Measurements from ENCODE around the gene MBD3L5. TPM values are rescaled to one million over a fixed set of nuclear protein-coding genes. Genes with fewer than 3 reads are reported as not detected.
"Not testable (repeated sequence)": the region's sequence is repeated elsewhere in the genome, so short reads cannot be mapped to it uniquely, and the experiment has no call there.

Gene MBD3L5
- not detected in 2 replicates for total RNA-seq (2014; rRNA removed; shearing (Covaris generic))

DNA sequence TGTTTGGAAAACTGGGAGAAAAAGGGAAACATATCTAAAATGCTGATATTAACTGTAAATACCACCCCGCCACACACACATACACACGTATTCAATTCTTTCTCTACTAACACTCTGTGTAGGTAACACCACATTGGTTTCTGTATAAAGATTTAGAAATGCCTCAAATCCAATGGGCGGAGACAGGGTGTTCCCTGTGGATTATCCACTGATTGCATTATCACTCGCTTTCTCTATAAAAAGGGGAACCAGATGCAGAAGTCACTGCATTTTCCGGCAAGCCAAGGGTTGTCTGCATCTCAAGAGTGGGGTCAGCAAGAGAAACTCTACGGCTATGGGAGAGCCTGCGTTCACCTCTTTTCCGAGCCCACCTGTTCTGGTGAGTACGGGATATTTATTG is at the start of gene MBD3L5:
MBD3L5 (plus strand) TSS at position 301 of the 400 bp plus-strand sequence; CDS start at position 335, 34 bp downstream.
- not testable (repeated sequence) for DNase-seq (ENCODE audit: low read depth)

GRCh38 chr19:6983448-6983847 is 46.9 kb upstream of the MBD3L5 start:
- DNase-seq (ENCODE audit: low read depth) = no peak

DNA sequence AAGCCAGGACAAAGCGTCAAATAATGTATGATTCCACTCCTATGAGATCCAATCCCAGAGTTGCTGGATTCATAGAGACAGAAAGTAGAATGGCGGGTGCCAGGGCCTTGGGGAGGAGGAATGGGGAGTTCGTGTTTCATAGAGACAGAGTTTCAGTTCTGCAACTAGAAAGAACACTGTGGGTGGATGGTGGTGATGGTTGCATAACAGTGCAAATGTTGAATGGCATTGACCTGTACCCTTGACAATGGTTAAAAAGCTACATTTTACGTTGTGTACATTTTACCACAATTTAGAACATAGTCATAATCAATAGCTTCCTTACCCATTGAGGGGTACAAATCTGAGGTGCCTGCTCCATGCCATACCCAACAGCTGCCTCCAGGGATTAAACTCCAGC is 42.5 kb upstream of the MBD3L5 start:
- no peak for DNase-seq (ENCODE audit: low read depth)

DNA sequence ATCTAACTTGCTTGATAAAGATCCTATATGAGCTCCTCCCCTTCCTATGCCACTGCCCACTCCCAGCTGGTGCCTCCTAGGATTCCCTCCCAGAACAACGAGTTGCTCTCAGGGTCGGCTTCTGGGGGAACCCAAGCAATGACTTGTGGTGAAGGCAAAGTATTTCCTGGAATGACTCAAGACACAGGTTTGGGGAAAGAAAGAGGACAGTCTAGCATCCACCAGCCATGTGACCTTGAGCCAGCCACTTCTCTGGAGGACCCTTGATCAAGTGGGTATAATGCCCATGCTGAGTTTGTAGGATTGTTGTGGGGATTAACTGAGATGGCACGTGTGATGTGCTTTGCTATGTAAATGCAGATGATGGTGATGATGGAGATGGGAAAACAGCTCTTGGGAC is 42.1 kb upstream of the MBD3L5 start:
- no peak for DNase-seq (ENCODE audit: low read depth)

DNA sequence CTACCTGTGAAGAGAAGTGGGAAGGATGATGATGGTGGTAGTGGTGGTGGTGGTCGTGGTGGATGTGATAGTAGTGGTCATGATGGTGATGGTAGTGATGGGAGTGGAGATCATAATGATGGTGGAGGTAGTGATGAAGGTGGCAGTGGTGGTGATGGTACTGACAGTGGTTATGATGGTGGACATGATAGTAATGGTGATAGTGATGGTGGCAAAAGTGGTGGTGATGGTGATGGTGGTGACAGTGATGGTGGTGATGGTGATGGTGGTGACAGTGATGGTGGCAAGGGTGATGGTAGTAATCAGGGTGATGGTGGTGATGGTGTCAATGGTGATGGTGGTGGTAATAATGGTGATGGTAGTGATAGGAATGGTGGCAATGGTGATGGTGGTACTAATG is 35.3 kb upstream of the MBD3L5 start:
- no peak for DNase-seq (ENCODE audit: low read depth)

DNA sequence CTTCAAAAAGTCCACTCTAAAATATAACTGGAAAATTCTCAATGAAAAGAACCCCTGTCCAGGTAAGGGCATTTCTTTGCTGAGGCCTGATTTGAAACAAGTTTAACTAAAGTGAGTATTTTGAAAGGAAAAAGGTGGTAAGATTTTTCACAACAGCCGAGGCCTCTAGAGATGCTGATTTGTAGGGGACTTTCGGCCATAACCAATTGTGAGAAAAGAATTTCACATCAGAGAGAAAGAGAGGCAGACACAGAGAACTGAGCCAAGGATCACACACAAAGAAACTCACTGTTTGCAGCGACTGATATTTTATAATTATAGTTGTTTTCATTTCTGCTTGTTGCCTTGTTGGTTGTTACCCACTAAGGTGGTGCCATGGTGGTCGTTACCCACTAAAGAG is 33.6 kb upstream of the MBD3L5 start:
- no peak for DNase-seq (ENCODE audit: low read depth)

DNA sequence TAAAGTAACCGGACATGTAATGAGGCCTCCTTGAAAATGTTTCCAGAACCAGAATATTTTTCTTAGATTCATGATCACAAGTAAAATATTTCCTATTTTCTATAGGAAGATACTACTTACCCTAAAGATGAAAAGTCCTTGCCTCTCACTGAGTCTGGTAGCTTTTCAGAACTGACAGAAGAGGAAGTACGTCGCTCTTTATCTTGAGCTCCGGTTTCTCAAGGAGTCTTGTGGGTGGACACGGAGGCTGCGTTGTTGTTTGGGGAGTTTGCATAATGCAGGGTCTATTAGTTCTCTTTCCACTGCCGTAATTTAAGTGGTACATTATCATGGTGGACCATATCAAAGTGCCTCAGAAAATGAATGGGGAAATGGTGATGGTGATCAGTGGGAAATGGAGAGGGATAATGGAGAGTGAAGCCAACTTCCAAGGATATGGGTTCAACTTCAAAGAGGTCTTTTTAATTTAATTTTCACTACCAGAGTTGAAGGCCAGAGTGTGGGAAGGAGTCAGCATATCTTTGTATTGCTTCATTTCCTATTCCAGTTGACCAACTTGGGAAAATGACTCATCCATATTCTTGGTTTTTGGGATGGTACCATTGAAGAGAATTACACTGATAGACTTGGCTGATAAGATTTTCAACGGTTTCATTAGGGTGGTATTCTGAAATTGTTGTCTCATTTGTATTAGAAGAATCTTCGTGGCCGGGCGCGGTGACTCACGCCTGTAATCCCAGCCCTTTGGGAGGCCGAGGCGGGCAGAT is 32.5 kb upstream of the MBD3L5 start:
- peak; percentile 70 for DNase-seq (ENCODE audit: low read depth)

DNA sequence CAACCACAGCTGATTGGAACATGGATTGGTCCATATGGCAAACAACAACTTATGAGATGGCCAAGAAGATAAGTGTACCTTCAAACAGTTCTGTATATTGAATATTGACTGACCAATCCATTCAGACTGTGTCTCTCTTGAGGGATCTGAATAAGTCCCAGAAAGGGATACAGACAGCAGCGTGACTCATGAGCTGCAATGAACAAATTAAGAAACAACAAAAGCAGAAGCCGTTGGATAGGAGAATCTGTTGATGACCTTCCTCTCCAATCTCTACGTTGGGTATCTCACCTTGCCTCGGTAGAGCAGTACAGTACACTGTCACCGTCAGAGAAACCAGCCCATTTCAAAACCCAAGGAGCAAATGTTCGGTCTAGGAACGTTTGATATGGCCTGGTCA is 30.4 kb upstream of the MBD3L5 start:
- DNase-seq (ENCODE audit: low read depth) = no peak

- no peak for DNase-seq (ENCODE audit: low read depth)
Measured at GRCh38 chr19:7000333-7000732, 30.0 kb upstream of the MBD3L5 start.

DNA sequence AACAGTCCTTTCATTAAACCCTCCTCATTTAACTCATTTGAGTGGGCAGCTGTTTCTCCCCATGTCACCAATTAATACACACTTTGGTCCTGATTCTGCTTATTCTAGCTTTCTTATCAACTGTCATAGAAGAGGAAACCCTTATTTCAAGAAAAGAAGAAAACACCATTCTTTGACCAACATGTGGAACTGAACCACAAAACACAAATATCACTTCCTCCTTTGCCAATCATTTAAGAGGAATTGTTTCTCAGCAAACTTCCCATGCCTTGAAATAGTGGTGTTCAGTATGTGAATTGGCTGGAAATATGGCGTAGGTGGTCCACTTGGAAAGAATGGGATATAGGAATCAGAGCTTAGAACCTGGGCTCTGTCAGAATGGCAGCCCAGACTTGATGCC is 29.6 kb upstream of the MBD3L5 start:
- DNase-seq (ENCODE audit: low read depth) = no peak

DNA sequence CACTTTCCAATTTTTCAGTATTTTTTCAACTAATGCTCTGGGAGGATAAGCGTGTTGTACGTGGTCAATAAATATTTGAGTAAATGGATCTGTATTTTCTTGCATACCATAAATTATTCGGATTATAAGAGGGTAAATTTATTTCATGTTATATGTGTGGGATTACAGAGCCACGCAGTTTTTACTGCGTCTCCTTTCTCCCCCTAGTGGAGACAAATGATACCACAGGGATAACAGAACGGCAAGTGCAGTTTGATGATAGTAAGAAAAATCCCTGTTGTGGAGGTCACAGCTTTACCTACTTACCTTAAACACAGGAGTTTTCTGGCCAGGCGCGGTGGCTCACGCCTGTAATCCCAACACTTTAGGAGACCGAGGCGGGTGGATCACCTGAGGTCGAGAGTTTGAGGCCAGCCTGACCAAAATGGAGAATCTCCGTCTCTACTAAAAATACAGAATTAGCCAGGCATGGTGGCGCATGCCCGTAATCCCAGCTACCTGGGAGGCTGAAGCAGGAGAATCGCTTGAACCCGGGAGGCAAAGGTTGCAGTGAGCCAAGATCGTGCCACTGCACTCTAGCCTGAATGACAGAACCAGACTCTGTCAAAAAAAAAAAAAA is 26.0 kb upstream of the MBD3L5 start:
- DNase-seq (ENCODE audit: low read depth) = peak; percentile 33

- peak; percentile 12 for DNase-seq (ENCODE audit: low read depth)
Measured at GRCh38 chr19:7006135-7006704, 24.2 kb upstream of the MBD3L5 start.

- no peak for DNase-seq (ENCODE audit: low read depth)
Measured at GRCh38 chr19:7007859-7008258, 22.5 kb upstream of the MBD3L5 start.

GRCh38 chr19:7010722-7011593 is 19.4 kb upstream of the MBD3L5 start:
- DNase-seq (ENCODE audit: low read depth) = no peak

DNA sequence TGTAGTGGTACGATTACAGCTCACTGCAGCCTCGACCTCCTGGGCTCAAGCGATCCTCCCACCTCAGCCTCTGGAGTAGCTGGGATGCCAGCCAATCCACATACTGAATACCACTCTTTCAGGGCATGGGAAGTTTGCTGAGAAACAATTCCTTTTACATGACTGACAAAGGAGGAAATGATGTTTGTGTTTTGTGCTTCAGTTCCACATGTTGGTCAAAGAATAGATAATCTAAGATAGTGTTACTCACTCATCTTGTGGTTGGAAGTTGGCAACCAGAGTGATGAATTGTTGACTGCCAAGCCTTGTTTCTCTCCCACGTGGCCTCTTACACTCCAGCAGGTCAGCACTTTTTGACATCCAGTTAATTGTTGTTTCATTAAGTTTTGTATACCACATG is 16.7 kb upstream of the MBD3L5 start:
- DNase-seq (ENCODE audit: low read depth) = peak; percentile 84

- DNase-seq (ENCODE audit: low read depth) = no peak
Measured at GRCh38 chr19:7018828-7019227, 11.6 kb upstream of the MBD3L5 start.

GRCh38 chr19:7021331-7021730 is 9.0 kb upstream of the MBD3L5 start, which contains the start of gene MBD3L2B:
Gene MBD3L2B (minus strand): TSS chr19:7021431. CDS start chr19:7021397, 34 bp downstream.
- not testable (repeated sequence) for DNase-seq (ENCODE audit: low read depth)

GRCh38 chr19:7028790-7029189 is 1.6 kb upstream of the MBD3L5 start:
- DNase-seq (ENCODE audit: low read depth) = not testable (repeated sequence)

GRCh38 chr19:7040079-7040478 is 9.7 kb downstream of the MBD3L5 start, which contains the start of gene MBD3L4:
Gene MBD3L4 (minus strand): TSS chr19:7040179. CDS start chr19:7040144, 35 bp downstream.
- DNase-seq (ENCODE audit: low read depth) = not testable (repeated sequence)

DNA sequence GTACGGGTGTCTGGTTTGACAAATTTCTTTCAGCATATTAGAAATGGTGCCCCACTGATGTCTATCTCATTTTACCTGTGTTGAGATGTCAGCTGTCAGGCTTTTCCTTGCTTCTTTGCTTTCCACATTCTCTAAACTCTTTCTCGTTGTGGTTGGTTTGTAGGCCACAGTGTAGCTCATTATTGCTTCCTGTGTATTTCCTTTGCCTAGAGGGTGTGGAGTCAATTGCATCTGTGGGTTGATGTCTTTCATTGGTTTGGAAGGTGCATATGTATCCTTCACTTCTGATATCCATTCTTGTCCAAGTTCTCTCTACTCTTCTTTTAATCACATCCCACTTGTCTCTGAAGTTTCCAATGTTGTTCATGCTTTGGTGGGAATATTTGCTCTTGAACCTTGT is 11.2 kb downstream of the MBD3L5 start:
- DNase-seq (ENCODE audit: low read depth) = not testable (repeated sequence)

- not testable (repeated sequence) for DNase-seq (ENCODE audit: low read depth)
Measured at GRCh38 chr19:7049021-7049420, 18.6 kb downstream of the MBD3L5 start, which contains the start of gene MBD3L2. Gene MBD3L2 (plus strand): TSS chr19:7049321. CDS start chr19:7049374, 53 bp downstream.

DNA sequence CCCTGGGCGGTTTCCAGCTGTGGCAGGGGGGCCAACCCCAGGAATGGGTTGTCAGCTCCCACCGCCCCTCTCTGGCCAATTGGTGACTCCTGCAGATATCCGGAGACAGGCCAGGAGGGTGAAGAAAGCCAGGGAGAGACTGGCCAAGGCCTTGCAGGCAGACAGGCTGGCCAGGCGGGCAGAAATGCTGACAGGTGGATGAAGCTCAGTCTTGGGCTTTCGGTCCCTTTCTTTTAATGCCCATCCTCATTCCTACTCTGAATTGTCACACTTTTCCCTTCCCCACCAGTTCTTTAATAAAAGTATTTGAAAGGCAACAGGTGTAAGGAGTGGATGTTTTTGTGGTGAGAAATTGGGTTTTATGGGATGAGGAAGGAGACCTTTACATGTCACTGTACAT is 21.0 kb downstream of the MBD3L5 start:
- not testable (repeated sequence) for DNase-seq (ENCODE audit: low read depth)

Measured in M059J (cell line).